Upper lobe of left lung (tissue), 6 donors: ENCODE data around the gene WAS. TPM values are rescaled to one million over a fixed set of nuclear protein-coding genes. Genes with fewer than 3 reads are reported as not detected.

Experiments
- ATAC-seq, 2 donors: fragments of 200-7000 bp; cut with Tn5 transposase; one replicate each; pipeline ENCODE4 v1.9.1; 2022; ENCODE audit warnings: mild to moderate bottlenecking in 2 of 2, moderate library complexity in 2 of 2; ENCODE audit not compliant: low FRiP score in 2 of 2
- DNase-seq, 2 donors: peaks; one replicate each; pipeline ENCODE4 v3.0.0-alpha.2; 2019 to 2020
- H3K27ac ChIP-seq, 4 donors: fragments of 200-600 bp; sonication (generic); one replicate each; pipeline ENCODE4 v1.5.1; 2016 to 2019
- H3K27me3 ChIP-seq, 4 donors: fragments of 200-600 bp; sonication (generic); one replicate each; pipeline ENCODE4 v1.5.1; 2017 to 2019
- H3K36me3 ChIP-seq, 4 donors: fragments of 200-600 bp; sonication (generic); one replicate each; pipeline ENCODE4 v1.5.1; 2016 to 2019
- H3K4me1 ChIP-seq, 4 donors: fragments of 200-600 bp; sonication (generic); one replicate each; pipeline ENCODE4 v1.5.1; 2018 to 2019
- H3K4me3 ChIP-seq, 4 donors: fragments of 200-600 bp; sonication (generic); one replicate each; pipeline ENCODE4 v1.5.1; 2017 to 2019; ENCODE audit warnings: mild to moderate bottlenecking in 2 of 4, moderate library complexity in 1 of 4
- H3K9me3 ChIP-seq, 4 donors: fragments of 200-600 bp; sonication (generic); one replicate each; pipeline ENCODE4 v1.5.1; 2018 to 2019
- CTCF ChIP-seq, 6 experiments: fragments of 450-650 bp in 4 of 6; fragments of 200-600 bp in 2 of 6; sonication (generic) in 2 of 6; IDR thresholded peaks; one replicate each; pipeline ENCODE4 v1.5.1; 2016 to 2019; ENCODE audit warnings: antibody characterized with exemption in 6 of 6
- EP300 ChIP-seq, 4 donors: sonication (generic); formaldehyde crosslinking; IDR thresholded peaks; one replicate each; pipeline ENCODE4 v1.5.1; 2017; ENCODE audit warnings: antibody characterized with exemption in 4 of 4, control low read depth in 2 of 4
- POLR2A ChIP-seq, 4 donors: fragments of 450-650 bp; IDR thresholded peaks; one replicate each; pipeline ENCODE4 v1.5.1; 2016 to 2017; ENCODE audit warnings: antibody characterized with exemption in 4 of 4, mild to moderate bottlenecking in 2 of 4
- POLR2AphosphoS5 ChIP-seq, 2 donors: sonication (generic); formaldehyde crosslinking; IDR thresholded peaks; one replicate each; pipeline ENCODE4 v1.5.1; 2017; ENCODE audit warnings: antibody characterized with exemption in 2 of 2
- WGBS, 2 donors: methylation state at CpG; one replicate each; pipeline ENCODE4 v1.1.5; 2017 to 2018; 5-methylcytosine and 5-hydroxymethylcytosine counted together
- total RNA-seq, 6 donors: library from RNA; depleted of rRNA in 4 of 6; stranded (reverse); fragments of >200 nt in 4 of 6; gene quantifications; one replicate each; pipeline versions ENCODE4 v1.1.0 to v1.2.1, GENCODE V29; 2016 to 2021
- donor health status: DM: no; HTN: no; CAD: no; lungs with moderate emphysema.
- donor health status: DM: no; HTN: yes; CAD: no; lungs with severe emphysema.

Gene WAS
- total RNA-seq, 6 donors from 2014 or later = 11.7 to 46.0 (median 33.9) TPM

- TF ChIP-seq POLR2A (IDR thresholded peaks at IDR 0.05) (no peak), POLR2AphosphoS5 (IDR thresholded peaks at IDR 0.05) (no peak), EP300 (IDR thresholded peaks at IDR 0.05) (no peak), CTCF (IDR thresholded peaks at IDR 0.05) (no peak)
- WGBS, 2 donors = 88 to 96% methylated on average over 4 to 5 of the region's 5 CpGs
Measured at GRCh38 chrX:48698306-48698705, 14.7 kb downstream of the WAS start.

GRCh38 chrX:48700246-48700645 is 16.6 kb downstream of the WAS start:
- no peak for DNase-seq
- 93 to 100% methylated on average over 1 to 23 of the region's 23 CpGs for WGBS, 2 donors
- no peak for ATAC-seq
- H3K4me3 ChIP-seq = no peak overlapping the region
- no peak overlapping the region for H3K27ac ChIP-seq
- H3K36me3 ChIP-seq = peaks cover 0 to 8% (median 2%) of the 10 kb centered on the region in 4 donors
- peaks cover 0 to 14% (median 2%) of the 10 kb centered on the region in 4 donors for H3K4me1 ChIP-seq
- TF ChIP-seq CTCF (IDR thresholded peaks at IDR 0.05) (no peak), POLR2A (IDR thresholded peaks at IDR 0.05) (no peak), EP300 (IDR thresholded peaks at IDR 0.05) (no peak), POLR2AphosphoS5 (IDR thresholded peaks at IDR 0.05) (no peak)
- H3K27me3 ChIP-seq = no peaks in the 10 kb centered on the region
- H3K9me3 ChIP-seq = no peaks in the 10 kb centered on the region

More at GRCh38 chrX:48698306-48698705, 14.7 kb downstream of the WAS start:
- ATAC-seq (no peak), DNase-seq (no peak)
- H3K4me3 ChIP-seq = no peak overlapping the region
- peaks cover 0 to 18% (median 2%) of the 10 kb centered on the region in 4 donors for H3K4me1 ChIP-seq
- H3K27ac ChIP-seq = no peak overlapping the region
- H3K36me3 ChIP-seq = peaks cover 0 to 8% (median 2%) of the 10 kb centered on the region in 4 donors
- H3K9me3 ChIP-seq = no peaks in the 10 kb centered on the region
- H3K27me3 ChIP-seq = no peaks in the 10 kb centered on the region

- Histone ChIP-seq H3K27me3 (no peaks in the 10 kb centered on the region), H3K4me1 (peaks cover 0 to 5% (median 2%) of the 10 kb centered on the region in 4 donors), H3K27ac (no peak overlapping the region), H3K36me3 (peaks cover 0 to 8% (median 2%) of the 10 kb centered on the region in 4 donors), H3K9me3 (no peaks in the 10 kb centered on the region), H3K4me3 (no peak overlapping the region)
- TF ChIP-seq POLR2A (IDR thresholded peaks at IDR 0.05) = no peak
- TF ChIP-seq POLR2AphosphoS5 (IDR thresholded peaks at IDR 0.05) = no peak
- no peak for TF ChIP-seq CTCF (IDR thresholded peaks at IDR 0.05)
- no peak for TF ChIP-seq EP300 (IDR thresholded peaks at IDR 0.05)
- no peak for DNase-seq
- 67 to 100% methylated on average over 1 to 3 of the region's 3 CpGs for WGBS, 2 donors
- ATAC-seq = no peak
Measured at GRCh38 chrX:48700951-48701653, 17.5 kb downstream of the WAS start.

GRCh38 chrX:48702032-48702431 is 18.4 kb downstream of the WAS start:
- Histone ChIP-seq H3K27ac (no peak overlapping the region), H3K4me1 (peaks cover 0 to 5% (median 2%) of the 10 kb centered on the region in 4 donors), H3K27me3 (no peaks in the 10 kb centered on the region), H3K4me3 (no peak overlapping the region), H3K36me3 (peaks cover 0 to 8% (median 4%) of the 10 kb centered on the region in 4 donors), H3K9me3 (no peaks in the 10 kb centered on the region)
- DNase-seq (no peak), ATAC-seq (no peak)
- no peak for TF ChIP-seq EP300 (IDR thresholded peaks at IDR 0.05)
- no peak for TF ChIP-seq POLR2A (IDR thresholded peaks at IDR 0.05)
- TF ChIP-seq CTCF (IDR thresholded peaks at IDR 0.05) = no peak
- no peak for TF ChIP-seq POLR2AphosphoS5 (IDR thresholded peaks at IDR 0.05)
- 55 to 100% methylated on average over 1 to 2 of the region's 2 CpGs for WGBS, 2 donors

- DNase-seq = no peak
- Histone ChIP-seq H3K27ac (no peak overlapping the region), H3K4me1 (no peaks in the 10 kb centered on the region), H3K36me3 (peaks cover 0 to 12% (median 4%) of the 10 kb centered on the region in 4 donors), H3K9me3 (no peaks in the 10 kb centered on the region), H3K27me3 (no peaks in the 10 kb centered on the region), H3K4me3 (no peak overlapping the region)
- TF ChIP-seq POLR2AphosphoS5 (IDR thresholded peaks at IDR 0.05) (no peak), EP300 (IDR thresholded peaks at IDR 0.05) (no peak), CTCF (IDR thresholded peaks at IDR 0.05) (no peak), POLR2A (IDR thresholded peaks at IDR 0.05) (no peak)
- ATAC-seq = no peak
- WGBS, 2 donors = 76 to 87% methylated on average over 3 to 4 of the region's 4 CpGs
Measured at GRCh38 chrX:48702716-48703115, 19.1 kb downstream of the WAS start.
